ENCODE results near the gene C1orf159.

DNA sequence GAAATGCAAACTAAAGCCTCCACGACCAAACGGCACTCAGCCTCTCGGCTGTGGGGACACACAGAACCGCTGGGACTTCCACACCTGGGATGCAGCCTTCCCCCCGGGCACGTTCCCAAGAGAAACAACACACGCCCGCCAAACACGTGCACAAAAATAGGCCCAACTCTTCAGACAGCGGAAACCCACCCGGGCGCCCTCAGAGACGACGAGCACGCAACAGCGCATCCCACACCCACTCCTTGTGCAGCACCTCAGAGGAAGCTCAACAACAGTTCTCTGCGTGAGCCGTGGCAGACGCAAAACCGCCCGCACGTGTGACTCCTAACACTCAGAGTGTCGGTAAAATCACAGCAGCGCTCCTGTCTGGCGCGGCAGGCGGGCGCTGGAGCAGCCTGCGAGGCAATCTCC lies 5.3 kb downstream of the C1orf159 start:
- TF ChIP-seq, protein P1, sequence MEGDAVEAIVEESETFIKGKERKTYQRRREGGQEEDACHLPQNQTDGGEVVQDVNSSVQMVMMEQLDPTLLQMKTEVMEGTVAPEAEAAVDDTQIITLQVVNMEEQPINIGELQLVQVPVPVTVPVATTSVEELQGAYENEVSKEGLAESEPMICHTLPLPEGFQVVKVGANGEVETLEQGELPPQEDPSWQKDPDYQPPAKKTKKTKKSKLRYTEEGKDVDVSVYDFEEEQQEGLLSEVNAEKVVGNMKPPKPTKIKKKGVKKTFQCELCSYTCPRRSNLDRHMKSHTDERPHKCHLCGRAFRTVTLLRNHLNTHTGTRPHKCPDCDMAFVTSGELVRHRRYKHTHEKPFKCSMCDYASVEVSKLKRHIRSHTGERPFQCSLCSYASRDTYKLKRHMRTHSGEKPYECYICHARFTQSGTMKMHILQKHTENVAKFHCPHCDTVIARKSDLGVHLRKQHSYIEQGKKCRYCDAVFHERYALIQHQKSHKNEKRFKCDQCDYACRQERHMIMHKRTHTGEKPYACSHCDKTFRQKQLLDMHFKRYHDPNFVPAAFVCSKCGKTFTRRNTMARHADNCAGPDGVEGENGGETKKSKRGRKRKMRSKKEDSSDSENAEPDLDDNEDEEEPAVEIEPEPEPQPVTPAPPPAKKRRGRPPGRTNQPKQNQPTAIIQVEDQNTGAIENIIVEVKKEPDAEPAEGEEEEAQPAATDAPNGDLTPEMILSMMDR (conservative IDR thresholded peaks at IDR 0.05 in 1 of 2, IDR thresholded peaks at IDR 0.05 in 1 of 2; ENCODE audit: low read depth in 1 of 2, low read length in 2 of 2), result no peak
- no peak for TF ChIP-seq EZH2 (IDR thresholded peaks at IDR 0.05; ENCODE audit: low read length, missing control alignments)
